Activated T-helper 2 cell treated with anti-CD3 and anti-CD28 coated beads, Interferon-gamma antibody, Interleukin-2, Interleukin-4, amounts not matched to agents 10 μg/mL and 5 μg/mL and 100 μg/mL, durations not matched to agents 14 hours and 24 hours and 36 hours (primary cell): Measurements from ENCODE around the gene DAGLA. TPM values are rescaled to one million over a fixed set of nuclear protein-coding genes. Genes with fewer than 3 reads are reported as not detected.

Experiments used
- DNase-seq: peaks from one replicate; pipeline ENCODE4 v3.0.0; 2021; ENCODE audit warnings: low spot score
- H3K27ac Mint-ChIP-seq: one replicate; pipeline ENCODE4 v1.8.0; 2021; ENCODE audit warnings: mixed read lengths
- H3K27me3 Mint-ChIP-seq: one replicate; pipeline ENCODE4 v1.8.0; 2021; ENCODE audit warnings: low read depth, mixed read lengths
- H3K36me3 Mint-ChIP-seq: one replicate; pipeline ENCODE4 v1.8.0; 2021; ENCODE audit warnings: low read depth, mixed read lengths
- H3K4me1 Mint-ChIP-seq: one replicate; pipeline ENCODE4 v1.8.0; 2021; ENCODE audit warnings: low read depth, mixed read lengths
- H3K4me3 Mint-ChIP-seq: one replicate; pipeline ENCODE4 v1.8.0; 2021; ENCODE audit warnings: low read depth, mild to moderate bottlenecking, moderate library complexity, mixed read lengths
- H3K9me3 Mint-ChIP-seq: one replicate; pipeline ENCODE4 v1.8.0; 2021; ENCODE audit warnings: mixed read lengths
- intact Hi-C: fragments of 100-400 bp; cut with micrococcal nuclease; formaldehyde crosslinking; loops from one replicate; pipeline ENCODE4 v1.15.1; 2023
- total RNA-seq: library from RNA; stranded (reverse); gene quantifications from 2 replicates; pipeline ENCODE4 v1.2.3, GENCODE V29; 2022

The DAGLA gene
- total RNA-seq, 1 donor from 2014 or later = 0.07 TPM

GRCh38 chr11:61699737-61700160, 19.6 kb downstream of the DAGLA start:
- intact Hi-C loops = no loop called here
- Mint-ChIP-seq H3K4me3 (no peak overlapping the region), H3K9me3 (no peaks in the 10 kb centered on the region), H3K27ac (no peak overlapping the region), H3K27me3 (no peaks in the 10 kb centered on the region), H3K4me1 (peaks cover 25% of the 10 kb centered on the region), H3K36me3 (no peaks in the 10 kb centered on the region)
- DNase-seq = no peak

GRCh38 chr11:61700212-61700611, 20.0 kb downstream of the DAGLA start:
- H3K36me3 Mint-ChIP-seq = no peaks in the 10 kb centered on the region
- no peaks in the 10 kb centered on the region for H3K9me3 Mint-ChIP-seq
- no peak overlapping the region for H3K27ac Mint-ChIP-seq
- intact Hi-C loops = no loop called here
- DNase-seq = no peak
- H3K4me3 Mint-ChIP-seq = no peak overlapping the region
- peaks cover 25% of the 10 kb centered on the region for H3K4me1 Mint-ChIP-seq
- H3K27me3 Mint-ChIP-seq = no peaks in the 10 kb centered on the region

GRCh38 chr11:61700720-61701119, 20.5 kb downstream of the DAGLA start:
- Mint-ChIP-seq H3K4me3 (no peak overlapping the region), H3K4me1 (peaks cover 22% of the 10 kb centered on the region)
- intact Hi-C loops = no loop called here

GRCh38 chr11:61701242-61701886, 21.2 kb downstream of the DAGLA start:
- intact Hi-C loops = no loop called here
- H3K27me3 Mint-ChIP-seq = no peaks in the 10 kb centered on the region
- no peak overlapping the region for H3K27ac Mint-ChIP-seq
- DNase-seq = no peak
- no peak overlapping the region for H3K4me3 Mint-ChIP-seq
- peaks cover 16% of the 10 kb centered on the region for H3K4me1 Mint-ChIP-seq
- H3K9me3 Mint-ChIP-seq = no peaks in the 10 kb centered on the region
- H3K36me3 Mint-ChIP-seq = no peaks in the 10 kb centered on the region

More at GRCh38 chr11:61700720-61701119, 20.5 kb downstream of the DAGLA start:
- Mint-ChIP-seq H3K9me3 (no peaks in the 10 kb centered on the region), H3K27me3 (no peaks in the 10 kb centered on the region), H3K27ac (no peak overlapping the region), H3K36me3 (no peaks in the 10 kb centered on the region)
- no peak for DNase-seq

GRCh38 chr11:61702701-61703312, 22.6 kb downstream of the DAGLA start:
- DNase-seq = no peak
- Mint-ChIP-seq H3K27ac (no peak overlapping the region), H3K27me3 (no peaks in the 10 kb centered on the region), H3K4me1 (peaks cover 11% of the 10 kb centered on the region), H3K36me3 (no peaks in the 10 kb centered on the region), H3K9me3 (no peaks in the 10 kb centered on the region), H3K4me3 (no peak overlapping the region)
- intact Hi-C loops = no loop called here

- Mint-ChIP-seq H3K4me1 (peaks cover 5% of the 10 kb centered on the region), H3K27ac (no peak overlapping the region), H3K4me3 (no peak overlapping the region), H3K9me3 (no peaks in the 10 kb centered on the region), H3K27me3 (no peaks in the 10 kb centered on the region), H3K36me3 (no peaks in the 10 kb centered on the region)
- DNase-seq = no peak
- intact Hi-C loops = no loop called here
Observed at GRCh38 chr11:61704838-61705237, 24.6 kb downstream of the DAGLA start.

GRCh38 chr11:61706452-61707400, 26.5 kb downstream of the DAGLA start:
- H3K36me3 Mint-ChIP-seq = no peaks in the 10 kb centered on the region
- H3K27me3 Mint-ChIP-seq = no peaks in the 10 kb centered on the region
- no peak overlapping the region for H3K4me3 Mint-ChIP-seq
- intact Hi-C loops = no loop called here
- H3K9me3 Mint-ChIP-seq = no peaks in the 10 kb centered on the region
- peaks cover 5% of the 10 kb centered on the region for H3K4me1 Mint-ChIP-seq
- no peak for DNase-seq
- no peak overlapping the region for H3K27ac Mint-ChIP-seq

GRCh38 chr11:61707574-61707973, 27.4 kb downstream of the DAGLA start:
- H3K27ac Mint-ChIP-seq = no peak overlapping the region
- H3K36me3 Mint-ChIP-seq = no peaks in the 10 kb centered on the region
- peaks cover 3% of the 10 kb centered on the region for H3K4me1 Mint-ChIP-seq
- H3K27me3 Mint-ChIP-seq = no peaks in the 10 kb centered on the region
- H3K4me3 Mint-ChIP-seq = no peak overlapping the region
- no peak for DNase-seq
- intact Hi-C loops = no loop called here
- no peaks in the 10 kb centered on the region for H3K9me3 Mint-ChIP-seq

GRCh38 chr11:61709110-61709509, 28.9 kb downstream of the DAGLA start:
- Mint-ChIP-seq H3K36me3 (no peaks in the 10 kb centered on the region), H3K4me3 (no peak overlapping the region)
- intact Hi-C loops = no loop called here

GRCh38 chr11:61709572-61709971, 29.4 kb downstream of the DAGLA start:
- Mint-ChIP-seq H3K4me3 (no peak overlapping the region), H3K4me1 (no peaks in the 10 kb centered on the region), H3K27me3 (no peaks in the 10 kb centered on the region), H3K36me3 (no peaks in the 10 kb centered on the region), H3K27ac (no peak overlapping the region), H3K9me3 (no peaks in the 10 kb centered on the region)
- DNase-seq = no peak
- intact Hi-C loops = no loop called here

More at GRCh38 chr11:61709110-61709509, 28.9 kb downstream of the DAGLA start:
- no peaks in the 10 kb centered on the region for H3K9me3 Mint-ChIP-seq
- H3K27ac Mint-ChIP-seq = no peak overlapping the region
- H3K27me3 Mint-ChIP-seq = no peaks in the 10 kb centered on the region
- DNase-seq = no peak
- no peaks in the 10 kb centered on the region for H3K4me1 Mint-ChIP-seq

GRCh38 chr11:61710019-61710418, 29.8 kb downstream of the DAGLA start:
- no peak overlapping the region for H3K4me3 Mint-ChIP-seq
- no peak overlapping the region for H3K27ac Mint-ChIP-seq
- H3K27me3 Mint-ChIP-seq = no peaks in the 10 kb centered on the region
- intact Hi-C loops = no loop called here
- DNase-seq = no peak
- no peaks in the 10 kb centered on the region for H3K4me1 Mint-ChIP-seq
- H3K9me3 Mint-ChIP-seq = no peaks in the 10 kb centered on the region
- H3K36me3 Mint-ChIP-seq = no peaks in the 10 kb centered on the region

GRCh38 chr11:61711037-61711436, 30.8 kb downstream of the DAGLA start:
- H3K36me3 Mint-ChIP-seq = no peaks in the 10 kb centered on the region
- no peaks in the 10 kb centered on the region for H3K27me3 Mint-ChIP-seq
- intact Hi-C loops = no loop called here
- no peak overlapping the region for H3K4me3 Mint-ChIP-seq
- H3K4me1 Mint-ChIP-seq = no peaks in the 10 kb centered on the region
- H3K9me3 Mint-ChIP-seq = no peaks in the 10 kb centered on the region
- no peak overlapping the region for H3K27ac Mint-ChIP-seq
- no peak for DNase-seq

- Mint-ChIP-seq H3K9me3 (no peaks in the 10 kb centered on the region), H3K4me1 (no peaks in the 10 kb centered on the region), H3K27me3 (no peaks in the 10 kb centered on the region), H3K4me3 (no peak overlapping the region), H3K36me3 (no peaks in the 10 kb centered on the region), H3K27ac (no peak overlapping the region)
- intact Hi-C loops = no loop called here
- DNase-seq = no peak
Observed at GRCh38 chr11:61711498-61711897, 31.3 kb downstream of the DAGLA start.
